Omental fat pad (tissue), 4 donors: ENCODE data around the gene C2CD2. TPM values are rescaled to one million over a fixed set of nuclear protein-coding genes. Genes with fewer than 3 reads are reported as not detected.

Experiments
- ATAC-seq: fragments of 150-250 bp; one replicate; pipeline ENCODE4 v1.9.1; 2016; ENCODE audit warnings: mild to moderate bottlenecking, moderate library complexity; ENCODE audit not compliant: low FRiP score
- DNase-seq: peaks from one replicate; pipeline ENCODE4 v3.0.0-alpha.2; 2019; ENCODE audit warnings: low spot score
- CTCF ChIP-seq, 3 donors: fragments of 450-650 bp; IDR thresholded peaks; one replicate each; pipeline ENCODE4 v1.5.1; 2016 to 2017; ENCODE audit warnings: antibody characterized with exemption in 3 of 3, mild to moderate bottlenecking in 3 of 3, moderate library complexity in 2 of 3
- total RNA-seq, 4 donors: library from RNA; depleted of rRNA; stranded (reverse); fragments of >200 nt; gene quantifications; one replicate each; pipeline ENCODE4 v1.1.0, GENCODE V29; 2016

C2CD2 gene
- total RNA-seq, 4 donors from 2014 or later = 57.7 to 264 (median 96.4) TPM

- ATAC-seq (peak; percentile 48), DNase-seq (peak; percentile 44)
- no peak for TF ChIP-seq CTCF (IDR thresholded peaks at IDR 0.05)
Observed at GRCh38 chr21:41957991-41958766, 4.4 kb upstream of the C2CD2 start.

GRCh38 chr21:41956926-41957729 lies 3.3 kb upstream of the C2CD2 start:
- no peak for DNase-seq
- no peak for ATAC-seq
- no peak for TF ChIP-seq CTCF (IDR thresholded peaks at IDR 0.05)

- DNase-seq = no peak
- no peak for TF ChIP-seq CTCF (IDR thresholded peaks at IDR 0.05)
- ATAC-seq = no peak
Observed at GRCh38 chr21:41955516-41955915, 1.7 kb upstream of the C2CD2 start.

- no peak for TF ChIP-seq CTCF (IDR thresholded peaks at IDR 0.05)
- DNase-seq = no peak
- no peak for ATAC-seq
Observed at GRCh38 chr21:41954654-41955499, 1.1 kb upstream of the C2CD2 start.

GRCh38 chr21:41953249-41953830 lies 478 bp downstream of the C2CD2 start:
- peak; percentile 28 for ATAC-seq
- DNase-seq = no peak

More at GRCh38 chr21:41953249-41953830, 478 bp downstream of the C2CD2 start:
- no peak for TF ChIP-seq CTCF (IDR thresholded peaks at IDR 0.05)
